Measurements from ENCODE around the gene CAMK2B. TPM values are rescaled to one million over a fixed set of nuclear protein-coding genes. Genes with fewer than 3 reads are reported as not detected.

Gene CAMK2B
- total and polyA plus RNA-seq, 2 experiments from 2014 or later: not detected

GRCh38 chr7:44239361-44239760, 86.0 kb downstream of the CAMK2B start:
- H4K20me1 ChIP-seq (replicated peaks; ENCODE audit: insufficient read depth): no peaks in the 10 kb centered on the region
- no peak for TF ChIP-seq EZH2 (IDR thresholded peaks at IDR 0.05; ENCODE audit: low read depth, unreplicated experiment)
- no peak for TF ChIP-seq CREB1 (CRISPR knock-in tag; IDR thresholded peaks at IDR 0.05; ENCODE audit: low read depth)
- no peak for TF ChIP-seq ZNF114 (CRISPR knock-in tag; IDR thresholded peaks at IDR 0.05)
- no peak for TF ChIP-seq EZH2phosphoT487 (IDR thresholded peaks at IDR 0.05; ENCODE audit: unreplicated experiment)
- no peak for TF ChIP-seq ETS1 (IDR thresholded peaks at IDR 0.05)
- TF ChIP-seq JUNB (IDR thresholded peaks at IDR 0.05; ENCODE audit: unreplicated experiment): no peak
- no peak for TF ChIP-seq STAT1 (IDR thresholded peaks at IDR 0.05; ENCODE audit: unreplicated experiment)
- TF ChIP-seq CTCF (conservative IDR thresholded peaks at IDR 0.05; ENCODE audit: low read depth in 2 of 2): no peak
- no peak for TF ChIP-seq ZNF462 (CRISPR knock-in tag; IDR thresholded peaks at IDR 0.05)
- H3K4me3 ChIP-seq: no peak overlapping the region
- H3K36me3 ChIP-seq (ENCODE audit: insufficient read depth): no peaks in the 10 kb centered on the region
- no peak overlapping the region for H3K4me2 ChIP-seq
- DNase-seq (ENCODE audit: low spot score) (no peak), ATAC-seq (no peak)
- no peaks in the 10 kb centered on the region for H3K4me1 ChIP-seq (ENCODE audit: insufficient read depth)
- H3K36me3 Mint-ChIP-seq (ENCODE audit: low read depth): no peaks in the 10 kb centered on the region
- no peak overlapping the region for H2AFZ ChIP-seq
- no peaks in the 10 kb centered on the region for H3F3A ChIP-seq (replicated peaks; ENCODE audit: low read depth)
- H3K9me3 Mint-ChIP-seq: no peaks in the 10 kb centered on the region
- H3K9me2 ChIP-seq (ENCODE audit: insufficient read depth): no peaks in the 10 kb centered on the region
- no peaks in the 10 kb centered on the region for H3K27me3 ChIP-seq (ENCODE audit: insufficient read depth)
- peaks cover 7% of the 10 kb centered on the region for H3K4me1 Mint-ChIP-seq
- no peak overlapping the region for H3K4me3 Mint-ChIP-seq
- H3K27ac ChIP-seq (ENCODE audit: low read depth): no peak overlapping the region
- no peak overlapping the region for H3K27ac Mint-ChIP-seq
- no peaks in the 10 kb centered on the region for H3K79me2 ChIP-seq (replicated peaks; ENCODE audit: insufficient read depth)
- H3K27me3 Mint-ChIP-seq (ENCODE audit: insufficient read depth, low read depth, poor library complexity): peaks cover 14% of the 10 kb centered on the region

Data from GM23338 (cell line).